H1 (cell line): ENCODE measurements around the gene RADX. TPM values are rescaled to one million over a fixed set of nuclear protein-coding genes. Genes with fewer than 3 reads are reported as not detected.
A peak's percentile ranks its signal among the peaks of the same experiment; 100 is the strongest.

Experiments used
- microRNA counts: library from miRNA; unstranded; fragments of <30 nt; microRNA quantifications from one replicate; lab custom pipeline; 2015
- microRNA-seq, 2 experiments: library from miRNA; unstranded; fragments of <30 nt; microRNA quantifications; one replicate each; pipeline versions ENCODE4 to v1.2.0, GENCODE V29; 2016 to 2020; ENCODE audit warnings: borderline microRNAs expressed in 2 of 2, borderline number of aligned reads in 2 of 2, borderline replicate concordance in 1 of 2
- polyA plus RNA-seq, 7 experiments: library from polyadenylated mRNA; depleted of rRNA in 3 of 7; stranded (reverse) in 5 of 7; unstranded in 2 of 7; fragments of >200 nt in 5 of 7; fragments of 200-250 nt in 2 of 7; gene quantifications; 1 replicate in 5 of 7; 2 replicates in 1 of 7; 4 replicates in 1 of 7; pipeline versions ENCODE4 v1.2.1 to v1.2.3, GENCODE V29; 2011 to 2013; ENCODE audit warnings: missing spikeins in 2 of 7, mixed read lengths in 2 of 7
- small RNA-seq: library from polyadenylated mRNA; stranded (forward); fragments of <200 nt; extraction: miRNeasy Mini kit (QIAGEN cat#:217004); gene quantifications from one replicate; pipeline ENCODE3, GENCODE V24; 2013; ENCODE audit not compliant: insufficient read depth
- total RNA-seq: library from RNA; stranded (reverse); fragmentation: NEBNext Ultra II Directional; extraction: Animal tissue kit (Norgen Biotek cat#: 25700); gene quantifications from 2 replicates; pipeline ENCODE4 v1.2.1, GENCODE V29; 2021

Gene RADX
- total and polyA plus RNA-seq, 2 of the 8 experiments (the other 6 are each of a cell fraction or from before 2014, with no cell fraction given): 1.7 to 4.5 TPM

MicroRNA genes within 50 kb of the gene (microRNA counts, 767-probe panel; counts per million panel counts)
- microRNA hsa-miR-548an (lab: Ali Mortazavi, UCI): 879 counts per million, percentile 95 among the panel's probes with 10 or more counts

Small RNAs within 50 kb of the gene (microRNA-seq; reads per million reads assigned to microRNA genes)
- gene MIR548AN: 0 reads per million in 2 experiments

Small RNAs within 50 kb of the gene (small RNA-seq; reads per million reads assigned to genes)
- gene AL590808.1 (not detected), gene MIR548AN (not detected)

Other genes with a start within 250 kb of the RADX start
- 2.0 TPM in 2 replicates for gene RNF128, start 114.7 kb downstream of the RADX start, total RNA-seq
- 0.72 and 0.74 TPM in 2 replicates for gene RNF128, start 114.7 kb downstream of the RADX start, polyA plus RNA-seq (2011; rRNA removed)
- 7.8 and 8.4 TPM in 2 replicates for gene TBC1D8B, start 190.7 kb downstream of the RADX start, total RNA-seq
- gene TBC1D8B, start 190.7 kb downstream of the RADX start, polyA plus RNA-seq (2011; rRNA removed): 0.71 and 0.91 TPM in 2 replicates